Testis (tissue), 3 donors: ENCODE data around the gene TEX44. TPM values are rescaled to one million over a fixed set of nuclear protein-coding genes. Genes with fewer than 3 reads are reported as not detected.
"Not testable (repeated sequence)": the region's sequence is repeated elsewhere in the genome, so short reads cannot be mapped to it uniquely, and the experiment has no call there.

ENCODE experiments used
- DNase-seq: peaks from one replicate; pipeline ENCODE4 v3.0.0-alpha.2; 2019
- H3K27ac ChIP-seq, 2 donors: fragments of 200-600 bp; sonication (generic); one replicate each; pipeline ENCODE4 v1.5.1; 2019
- H3K27me3 ChIP-seq: fragments of 200-600 bp; sonication (generic); one replicate; pipeline ENCODE4 v1.5.1; 2019
- H3K36me3 ChIP-seq: fragments of 200-600 bp; sonication (generic); one replicate; pipeline ENCODE4 v1.5.1; 2017; ENCODE audit warnings: low read depth; ENCODE audit errors: missing control alignments
- H3K4me1 ChIP-seq: fragments of 200-600 bp; sonication (generic); one replicate; pipeline ENCODE4 v1.5.1; 2019
- H3K4me3 ChIP-seq, 2 donors: fragments of 200-600 bp; sonication (generic); one replicate each; pipeline ENCODE4 v1.5.1; 2017 to 2019
- H3K9me3 ChIP-seq: fragments of 200-600 bp; sonication (generic); one replicate; pipeline ENCODE4 v1.5.1; 2017
- CTCF ChIP-seq, 3 experiments: fragments of 450-650 bp in 2 of 3; fragments of 200-600 bp in 1 of 3; sonication (generic) in 1 of 3; IDR thresholded peaks; one replicate each; pipeline ENCODE4 v1.5.1; 2016 to 2019; ENCODE audit warnings: antibody characterized with exemption in 3 of 3, mild to moderate bottlenecking in 2 of 3, moderate library complexity in 1 of 3
- POLR2A ChIP-seq: fragments of 450-650 bp; IDR thresholded peaks from one replicate; pipeline ENCODE4 v1.6.1; 2017; ENCODE audit warnings: antibody characterized with exemption, mild to moderate bottlenecking, moderate library complexity
- WGBS, 2 donors: methylation state at CpG; one replicate each; pipeline ENCODE4 v1.1.5; 2018; 5-methylcytosine and 5-hydroxymethylcytosine counted together
- intact Hi-C: fragments of 100-400 bp; cut with DNase I; formaldehyde crosslinking; loops from one replicate; pipeline ENCODE4 v1.15.1; 2023; ENCODE audit warnings: low total_unique reads
- polyA plus RNA-seq: library from polyadenylated mRNA; stranded (reverse); fragments of 350-450 nt; fragmentation: Illumina TruSeq; extraction: RNeasy Lipid Tissue Mini Kit (QIAGEN cat#74804); gene quantifications from one replicate; pipeline ENCODE4 v1.2.3, GENCODE V29; 2014; ENCODE audit warnings: low read depth, low replicate concordance; ENCODE audit not compliant: insufficient read depth
- total RNA-seq, 2 donors: library from RNA; depleted of rRNA; stranded (reverse); fragments of >200 nt; gene quantifications; one replicate each; pipeline ENCODE4 v1.2.3, GENCODE V29; 2016

The TEX44 gene
- total and polyA plus RNA-seq, 3 donors from 2014 or later: 84.4 to 248 (median 166) TPM

- intact Hi-C loops: no loop called here
- peak overlapping the region; percentile 79 to 83 for H3K27ac ChIP-seq
- H3K36me3 ChIP-seq: no peaks in the 10 kb centered on the region
- 42 to 48% methylated on average over 14 of the region's 14 CpGs for WGBS, 2 donors
- peak; percentile 83 for DNase-seq
- no peaks in the 10 kb centered on the region for H3K27me3 ChIP-seq
- H3K4me1 ChIP-seq: peaks cover 17% of the 10 kb centered on the region
- no peak overlapping the region for H3K4me3 ChIP-seq
- no peaks in the 10 kb centered on the region for H3K9me3 ChIP-seq
- TF ChIP-seq CTCF (IDR thresholded peaks at IDR 0.05) (no peak), POLR2A (no peak)
These were observed 37.7 kb upstream of the TEX44 start for GRCh38 chr2:231554748-231555545.

GRCh38 chr2:231556496-231556895 lies 36.2 kb upstream of the TEX44 start:
- 74 to 85% methylated on average over 8 of the region's 8 CpGs for WGBS, 2 donors
- H3K9me3 ChIP-seq, H3K36me3 ChIP-seq, intact Hi-C loops, DNase-seq, H3K27me3 ChIP-seq, H3K4me3 ChIP-seq: not testable (repeated sequence)
- peak overlapping the region; percentile 74 to 83 for H3K27ac ChIP-seq
- peaks cover 17% of the 10 kb centered on the region for H3K4me1 ChIP-seq

GRCh38 chr2:231556981-231557380 lies 35.7 kb upstream of the TEX44 start:
- H3K27ac ChIP-seq: peak overlapping the region; percentile 74 to 83

GRCh38 chr2:231557571-231558217 lies 35.0 kb upstream of the TEX44 start:
- Histone ChIP-seq H3K27ac (peak overlapping the region; percentile 74 to 83), H3K36me3 (no peaks in the 10 kb centered on the region), H3K4me1 (peaks cover 17% of the 10 kb centered on the region), H3K9me3 (no peaks in the 10 kb centered on the region), H3K27me3 (no peaks in the 10 kb centered on the region), H3K4me3 (no peak overlapping the region)
- peak; percentile 87 for DNase-seq
- intact Hi-C loops: no loop called here
- 42 to 50% methylated on average over 11 of the region's 11 CpGs for WGBS, 2 donors
- peak; percentile 74 to 85 (median 79) for TF ChIP-seq CTCF (IDR thresholded peaks at IDR 0.05)
- no peak for TF ChIP-seq POLR2A

More at GRCh38 chr2:231556981-231557380, 35.7 kb upstream of the TEX44 start:
- no peak for TF ChIP-seq POLR2A
- no peak for TF ChIP-seq CTCF (IDR thresholded peaks at IDR 0.05)
- Histone ChIP-seq H3K9me3 (no peaks in the 10 kb centered on the region), H3K36me3 (no peaks in the 10 kb centered on the region), H3K4me3 (no peak overlapping the region), H3K4me1 (peaks cover 17% of the 10 kb centered on the region), H3K27me3 (no peaks in the 10 kb centered on the region)
- intact Hi-C loops: no loop called here
- no peak for DNase-seq
- 72 to 74% methylated on average over 7 of the region's 7 CpGs for WGBS, 2 donors

- DNase-seq: peak; percentile 59
- Histone ChIP-seq H3K27me3 (no peaks in the 10 kb centered on the region), H3K4me3 (no peak overlapping the region), H3K36me3 (no peaks in the 10 kb centered on the region), H3K27ac (no peak overlapping the region), H3K9me3 (no peaks in the 10 kb centered on the region), H3K4me1 (no peaks in the 10 kb centered on the region)
- intact Hi-C loops: loop anchor here (5.0 kb wide), 1 partner anchor 39 kb away; no protein-coding TSS in a partner anchor
- TF ChIP-seq CTCF (IDR thresholded peaks at IDR 0.05) (peak in 2 of 3 experiments; percentile 27 to 50), POLR2A (no peak)
- WGBS, 2 donors: 43 to 54% methylated on average over 3 of the region's 3 CpGs
These were observed 29.2 kb upstream of the TEX44 start for GRCh38 chr2:231563378-231563961.
